DND-41 (cell line): ENCODE results near the gene ATP2B3.

Experiments
- ATAC-seq: fragments of 200-7000 bp; cut with Tn5 transposase; 3 replicates; pipeline ENCODE4 v1.9.1; 2021; ENCODE audit warnings: low read depth; ENCODE audit not compliant: insufficient read depth
- DNase-seq: peaks from one replicate; pipeline ENCODE4 v3.0.0-alpha.2; 2020
- H2AFZ ChIP-seq: 2 replicates; pipeline ENCODE4 v1.6.0; 2012; ENCODE audit warnings: low read depth, low read length
- H3K27ac ChIP-seq: 2 replicates; pipeline ENCODE4 v1.5.1; 2012; ENCODE audit warnings: low read length, inconsistent platforms
- H3K27me3 ChIP-seq: fragments of 200-600 bp; sonication (generic); 2 replicates; pipeline ENCODE4 v1.6.0; 2012; ENCODE audit warnings: low read length, mild to moderate bottlenecking, inconsistent platforms; ENCODE audit not compliant: insufficient read depth, poor library complexity
- H3K36me3 ChIP-seq: 2 replicates; pipeline ENCODE4 v1.5.1; 2012; ENCODE audit warnings: low read length, inconsistent platforms; ENCODE audit not compliant: insufficient read depth
- H3K4me1 ChIP-seq: 2 replicates; pipeline ENCODE4 v1.5.1; 2012; ENCODE audit warnings: mild to moderate bottlenecking, low read length; ENCODE audit not compliant: insufficient read depth
- H3K4me2 ChIP-seq: 2 replicates; pipeline ENCODE4 v1.6.0; 2012; ENCODE audit warnings: mild to moderate bottlenecking, moderate library complexity, low read length, inconsistent platforms; ENCODE audit not compliant: insufficient read depth
- H3K4me3 ChIP-seq, 2 experiments: fragments of 200-600 bp in 1 of 2; shearing (Covaris generic) in 1 of 2; 2 replicates each; pipeline ENCODE4 v1.5.1; 2012 to 2016; ENCODE audit warnings: inconsistent platforms in 2 of 2, low read length in 2 of 2, mild to moderate bottlenecking in 2 of 2, low read depth in 1 of 2, moderate library complexity in 1 of 2
- H3K79me2 ChIP-seq: 2 replicates; pipeline ENCODE4 v1.6.0; 2012; ENCODE audit warnings: low read length, inconsistent platforms; ENCODE audit not compliant: insufficient read depth
- H3K9ac ChIP-seq: 2 replicates; pipeline ENCODE4 v1.6.0; 2012; ENCODE audit warnings: low read depth, mild to moderate bottlenecking, inconsistent platforms, low read length, moderate library complexity
- H3K9me3 ChIP-seq: 2 replicates; pipeline ENCODE4 v1.5.1; 2012; ENCODE audit warnings: low read length, moderate library complexity, mild to moderate bottlenecking, inconsistent platforms; ENCODE audit not compliant: insufficient read depth, severe bottlenecking
- H4K20me1 ChIP-seq: 2 replicates; pipeline ENCODE4 v1.6.0; 2012; ENCODE audit warnings: low read length; ENCODE audit not compliant: insufficient read depth
- CTCF ChIP-seq: IDR thresholded peaks from 2 replicates; pipeline ENCODE4 v1.5.1; 2012; ENCODE audit warnings: borderline replicate concordance, low read length, moderate library complexity, mild to moderate bottlenecking; ENCODE audit not compliant: poor library complexity, severe bottlenecking; ENCODE audit errors: extremely low read depth
- EZH2 ChIP-seq: IDR thresholded peaks from 3 replicates; pipeline ENCODE4 v1.6.1; 2012; ENCODE audit warnings: borderline replicate concordance, low read depth, mild to moderate bottlenecking, moderate library complexity, low read length, inconsistent platforms; ENCODE audit not compliant: severe bottlenecking

Gene ATP2B3

DNA sequence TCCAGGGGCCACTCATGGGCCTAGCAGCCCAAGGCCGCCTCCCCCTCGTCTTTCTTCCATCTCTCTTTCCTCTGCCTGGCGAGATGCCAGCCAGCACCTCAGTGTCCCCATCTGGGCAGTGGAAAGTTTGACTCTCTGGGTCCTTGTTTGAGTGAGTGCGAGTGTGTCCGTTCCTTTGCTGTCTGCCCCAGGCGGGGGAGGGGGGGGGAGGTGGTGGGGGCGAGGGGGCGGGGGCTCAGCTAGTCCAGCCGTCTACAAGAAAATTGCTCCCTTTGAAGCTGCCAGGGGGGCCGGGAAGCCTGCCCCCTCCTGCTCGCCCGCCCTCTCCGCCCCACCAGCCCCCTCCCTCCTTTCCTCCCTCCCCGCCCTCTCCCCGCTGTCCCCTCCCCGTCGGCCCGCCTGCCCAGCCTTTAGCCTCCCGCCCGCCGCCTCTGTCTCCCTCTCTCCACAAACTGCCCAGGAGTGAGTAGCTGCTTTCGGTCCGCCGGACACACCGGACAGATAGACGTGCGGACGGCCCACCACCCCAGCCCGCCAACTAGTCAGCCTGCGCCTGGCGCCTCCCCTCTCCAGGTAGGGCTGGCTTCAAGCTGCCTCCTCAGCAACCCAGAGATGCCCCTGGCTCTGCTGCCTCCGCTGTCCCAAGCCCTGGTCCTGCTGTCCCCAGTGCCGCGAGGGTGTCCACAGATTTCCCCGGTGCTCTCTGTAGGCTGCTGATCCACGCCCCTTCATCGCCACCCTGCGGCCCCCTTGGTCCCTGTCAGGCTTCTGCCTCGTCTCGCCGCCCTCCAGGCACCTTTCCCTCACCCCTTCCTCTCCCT is 22.7 kb upstream of the ATP2B3 start, which contains the start of gene BGN:
Gene BGN (plus strand): TSS at position 440 of the 821 bp plus-strand sequence. CDS start 9,652 bp downstream, outside the sequence.
- Histone ChIP-seq H3K27me3 (no peaks in the 10 kb centered on the region), H3K9ac (no peak within 1 kb of the TSS), H3K27ac (no peak within 1 kb of the TSS), H3K36me3 (no peaks in the 10 kb centered on the region), H3K4me2 (no peak within 1 kb of the TSS), H3K4me1 (no peaks in the 10 kb centered on the region), H2AFZ (no peak within 1 kb of the TSS), H3K4me3 (no peak within 1 kb of the TSS), H3K79me2 (no peaks in the 10 kb centered on the region), H4K20me1 (no peaks in the 10 kb centered on the region), H3K9me3 (no peaks in the 10 kb centered on the region)
- no peak for DNase-seq
- no peak for TF ChIP-seq CTCF
- TF ChIP-seq EZH2: no peak
- no peak for ATAC-seq

- no peaks in the 10 kb centered on the region for H3K9me3 ChIP-seq
- no peak overlapping the region for H3K9ac ChIP-seq
- H3K36me3 ChIP-seq: no peaks in the 10 kb centered on the region
- no peaks in the 10 kb centered on the region for H3K4me1 ChIP-seq
- H2AFZ ChIP-seq: no peak overlapping the region
- DNase-seq: no peak
- H3K27ac ChIP-seq: no peak overlapping the region
- no peaks in the 10 kb centered on the region for H3K79me2 ChIP-seq
- no peak for TF ChIP-seq CTCF
- TF ChIP-seq EZH2: no peak
- H3K4me3 ChIP-seq: no peak overlapping the region
- ATAC-seq: no peak
- no peaks in the 10 kb centered on the region for H3K27me3 ChIP-seq
- no peak overlapping the region for H3K4me2 ChIP-seq
- H4K20me1 ChIP-seq: no peaks in the 10 kb centered on the region
Observed at GRCh38 chrX:153495362-153495751, 22.1 kb upstream of the ATP2B3 start.

DNA sequence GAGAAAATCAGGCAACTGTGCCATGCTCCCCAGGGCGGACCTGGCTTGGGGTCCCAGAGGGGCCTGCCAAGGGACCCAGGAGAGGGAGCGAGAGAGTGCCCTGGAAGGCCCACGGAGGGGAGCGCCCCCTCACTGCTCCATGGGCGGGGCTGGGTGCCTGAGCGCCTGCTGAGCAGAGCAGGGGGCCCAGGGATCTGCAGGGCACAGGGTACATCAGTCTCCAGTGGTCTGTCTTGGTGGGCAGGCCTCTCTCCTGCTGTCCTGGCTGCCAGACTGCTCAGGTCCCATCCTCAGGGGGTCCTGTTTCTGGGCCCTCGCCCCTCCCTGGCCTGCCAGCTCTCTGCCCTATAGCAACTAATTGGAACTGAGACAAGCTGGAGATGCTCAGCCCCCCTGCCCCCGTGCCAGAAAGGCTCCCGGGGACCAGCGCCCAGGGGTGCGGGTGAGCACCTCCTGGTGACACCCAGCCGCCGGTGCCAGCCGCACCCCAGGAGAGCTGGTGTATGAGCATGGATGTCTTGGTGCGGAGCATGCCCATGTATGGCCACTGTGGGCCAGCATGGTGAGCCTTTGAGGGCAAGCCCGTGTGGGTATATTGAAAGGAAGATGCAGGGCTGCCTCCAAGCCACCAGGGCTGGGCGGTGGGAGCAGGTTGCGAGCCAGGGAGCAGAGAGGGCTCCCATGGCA is 21.4 kb upstream of the ATP2B3 start:
- Histone ChIP-seq H3K4me1 (no peaks in the 10 kb centered on the region), H3K9me3 (no peaks in the 10 kb centered on the region), H3K4me2 (no peak overlapping the region), H2AFZ (no peak overlapping the region), H3K79me2 (no peaks in the 10 kb centered on the region), H3K36me3 (no peaks in the 10 kb centered on the region), H3K9ac (no peak overlapping the region), H4K20me1 (no peaks in the 10 kb centered on the region), H3K4me3 (no peak overlapping the region), H3K27me3 (no peaks in the 10 kb centered on the region), H3K27ac (no peak overlapping the region)
- TF ChIP-seq CTCF (no peak), EZH2 (no peak)
- DNase-seq (no peak), ATAC-seq (no peak)
